Measurements from ENCODE around the gene PROB1.

PROB1 gene

GRCh38 chr5:139426203-139426885 lies 31.4 kb upstream of the PROB1 start:
- Histone ChIP-seq H3K27ac (ENCODE audit: low read depth, low read length) (no peak overlapping the region), H3K36me3 (ENCODE audit: insufficient read depth, low read length) (peaks cover 2% of the 10 kb centered on the region; the same call in 1 of the 2 replicates), H3K4me1 (ENCODE audit: control insufficient read depth, insufficient read depth, low read length, unreplicated experiment) (peaks cover 8% of the 10 kb centered on the region), H3K4me3 (ENCODE audit: low read depth, low read length) (no peak overlapping the region), H2AFZ (ENCODE audit: low read length, unreplicated experiment) (peak overlapping the region; percentile 36), H3K79me2 (ENCODE audit: control insufficient read depth, insufficient read depth, low read length, unreplicated experiment) (no peaks in the 10 kb centered on the region), H3K27me3 (ENCODE audit: insufficient read depth, low read length) (no peaks in the 10 kb centered on the region)

GRCh38 chr5:139425497-139425896 lies 30.6 kb upstream of the PROB1 start:
- Histone ChIP-seq H3K27me3 (ENCODE audit: insufficient read depth, low read length) (no peaks in the 10 kb centered on the region), H3K27ac (ENCODE audit: low read depth, low read length) (no peak overlapping the region), H3K36me3 (ENCODE audit: insufficient read depth, low read length) (no peaks in the 10 kb centered on the region), H2AFZ (ENCODE audit: low read length, unreplicated experiment) (no peak overlapping the region), H3K4me3 (ENCODE audit: low read depth, low read length) (no peak overlapping the region), H3K79me2 (ENCODE audit: control insufficient read depth, insufficient read depth, low read length, unreplicated experiment) (no peaks in the 10 kb centered on the region), H3K4me1 (ENCODE audit: control insufficient read depth, insufficient read depth, low read length, unreplicated experiment) (peaks cover 8% of the 10 kb centered on the region)

- Histone ChIP-seq H3K27me3 (ENCODE audit: insufficient read depth, low read length) (no peaks in the 10 kb centered on the region), H3K79me2 (ENCODE audit: control insufficient read depth, insufficient read depth, low read length, unreplicated experiment) (no peaks in the 10 kb centered on the region), H2AFZ (ENCODE audit: low read length, unreplicated experiment) (no peak overlapping the region), H3K4me3 (ENCODE audit: low read depth, low read length) (no peak overlapping the region), H3K36me3 (ENCODE audit: insufficient read depth, low read length) (no peaks in the 10 kb centered on the region), H3K4me1 (ENCODE audit: control insufficient read depth, insufficient read depth, low read length, unreplicated experiment) (peaks cover 8% of the 10 kb centered on the region), H3K27ac (ENCODE audit: low read depth, low read length) (no peak overlapping the region)
These were observed 27.5 kb upstream of the PROB1 start for GRCh38 chr5:139422307-139422893.

GRCh38 chr5:139419226-139420192 lies 24.6 kb upstream of the PROB1 start:
- no peak overlapping the region for H2AFZ ChIP-seq (ENCODE audit: low read length, unreplicated experiment)
- no peaks in the 10 kb centered on the region for H3K36me3 ChIP-seq (ENCODE audit: insufficient read depth, low read length)
- H3K27me3 ChIP-seq (ENCODE audit: insufficient read depth, low read length), result no peaks in the 10 kb centered on the region
- H3K27ac ChIP-seq (ENCODE audit: low read depth, low read length), result no peak overlapping the region
- no peaks in the 10 kb centered on the region for H3K4me1 ChIP-seq (ENCODE audit: control insufficient read depth, insufficient read depth, low read length, unreplicated experiment)
- no peak overlapping the region for H3K4me3 ChIP-seq (ENCODE audit: low read depth, low read length)
- no peaks in the 10 kb centered on the region for H3K79me2 ChIP-seq (ENCODE audit: control insufficient read depth, insufficient read depth, low read length, unreplicated experiment)

GRCh38 chr5:139418793-139419192 lies 23.9 kb upstream of the PROB1 start:
- Histone ChIP-seq H3K4me3 (ENCODE audit: low read depth, low read length) (no peak overlapping the region), H3K79me2 (ENCODE audit: control insufficient read depth, insufficient read depth, low read length, unreplicated experiment) (no peaks in the 10 kb centered on the region), H3K4me1 (ENCODE audit: control insufficient read depth, insufficient read depth, low read length, unreplicated experiment) (no peaks in the 10 kb centered on the region), H3K36me3 (ENCODE audit: insufficient read depth, low read length) (no peaks in the 10 kb centered on the region), H3K27me3 (ENCODE audit: insufficient read depth, low read length) (no peaks in the 10 kb centered on the region), H2AFZ (ENCODE audit: low read length, unreplicated experiment) (no peak overlapping the region), H3K27ac (ENCODE audit: low read depth, low read length) (no peak overlapping the region)

GRCh38 chr5:139417214-139417613 lies 22.3 kb upstream of the PROB1 start:
- no peaks in the 10 kb centered on the region for H3K36me3 ChIP-seq (ENCODE audit: insufficient read depth, low read length)
- no peaks in the 10 kb centered on the region for H3K4me1 ChIP-seq (ENCODE audit: control insufficient read depth, insufficient read depth, low read length, unreplicated experiment)
- H2AFZ ChIP-seq (ENCODE audit: low read length, unreplicated experiment), result no peak overlapping the region
- H3K79me2 ChIP-seq (ENCODE audit: control insufficient read depth, insufficient read depth, low read length, unreplicated experiment), result no peaks in the 10 kb centered on the region
- no peak overlapping the region for H3K4me3 ChIP-seq (ENCODE audit: low read depth, low read length)
- no peaks in the 10 kb centered on the region for H3K27me3 ChIP-seq (ENCODE audit: insufficient read depth, low read length)
- no peak overlapping the region for H3K27ac ChIP-seq (ENCODE audit: low read depth, low read length)

GRCh38 chr5:139416651-139417050 lies 21.7 kb upstream of the PROB1 start:
- Histone ChIP-seq H3K27ac (ENCODE audit: low read depth, low read length) (no peak overlapping the region), H2AFZ (ENCODE audit: low read length, unreplicated experiment) (no peak overlapping the region), H3K4me3 (ENCODE audit: low read depth, low read length) (no peak overlapping the region), H3K79me2 (ENCODE audit: control insufficient read depth, insufficient read depth, low read length, unreplicated experiment) (no peaks in the 10 kb centered on the region), H3K4me1 (ENCODE audit: control insufficient read depth, insufficient read depth, low read length, unreplicated experiment) (no peaks in the 10 kb centered on the region), H3K36me3 (ENCODE audit: insufficient read depth, low read length) (no peaks in the 10 kb centered on the region), H3K27me3 (ENCODE audit: insufficient read depth, low read length) (no peaks in the 10 kb centered on the region)

- no peak overlapping the region for H3K27ac ChIP-seq (ENCODE audit: low read depth, low read length)
- H3K27me3 ChIP-seq (ENCODE audit: insufficient read depth, low read length), result no peaks in the 10 kb centered on the region
- H3K36me3 ChIP-seq (ENCODE audit: insufficient read depth, low read length), result no peaks in the 10 kb centered on the region
- no peak overlapping the region for H2AFZ ChIP-seq (ENCODE audit: low read length, unreplicated experiment)
- H3K79me2 ChIP-seq (ENCODE audit: control insufficient read depth, insufficient read depth, low read length, unreplicated experiment), result no peaks in the 10 kb centered on the region
- no peak overlapping the region for H3K4me3 ChIP-seq (ENCODE audit: low read depth, low read length)
- no peaks in the 10 kb centered on the region for H3K4me1 ChIP-seq (ENCODE audit: control insufficient read depth, insufficient read depth, low read length, unreplicated experiment)
These were observed 21.0 kb upstream of the PROB1 start for GRCh38 chr5:139415869-139416268.

- Histone ChIP-seq H3K79me2 (ENCODE audit: control insufficient read depth, insufficient read depth, low read length, unreplicated experiment) (no peaks in the 10 kb centered on the region), H3K36me3 (ENCODE audit: insufficient read depth, low read length) (no peaks in the 10 kb centered on the region), H3K27me3 (ENCODE audit: insufficient read depth, low read length) (no peaks in the 10 kb centered on the region), H3K27ac (ENCODE audit: low read depth, low read length) (no peak overlapping the region), H3K4me3 (ENCODE audit: low read depth, low read length) (no peak overlapping the region), H3K4me1 (ENCODE audit: control insufficient read depth, insufficient read depth, low read length, unreplicated experiment) (no peaks in the 10 kb centered on the region), H2AFZ (ENCODE audit: low read length, unreplicated experiment) (no peak overlapping the region)
These were observed 20.4 kb upstream of the PROB1 start for GRCh38 chr5:139415221-139415861.

GRCh38 chr5:139414581-139415130 lies 19.8 kb upstream of the PROB1 start:
- H3K4me1 ChIP-seq (ENCODE audit: control insufficient read depth, insufficient read depth, low read length, unreplicated experiment), result no peaks in the 10 kb centered on the region
- no peak overlapping the region for H2AFZ ChIP-seq (ENCODE audit: low read length, unreplicated experiment)
- H3K27ac ChIP-seq (ENCODE audit: low read depth, low read length), result no peak overlapping the region
- H3K4me3 ChIP-seq (ENCODE audit: low read depth, low read length), result no peak overlapping the region
- no peaks in the 10 kb centered on the region for H3K79me2 ChIP-seq (ENCODE audit: control insufficient read depth, insufficient read depth, low read length, unreplicated experiment)
- H3K27me3 ChIP-seq (ENCODE audit: insufficient read depth, low read length), result no peaks in the 10 kb centered on the region
- no peaks in the 10 kb centered on the region for H3K36me3 ChIP-seq (ENCODE audit: insufficient read depth, low read length)
